GM19452 (cell line): ENCODE data around the gene CYP27B1.

Experiments
- ATAC-seq: cut with Tn5 transposase; IDR thresholded peaks from one replicate; pipeline ENCODE4 v1.9.1; 2021; ENCODE audit not compliant: unreplicated experiment

CYP27B1 gene

DNA sequence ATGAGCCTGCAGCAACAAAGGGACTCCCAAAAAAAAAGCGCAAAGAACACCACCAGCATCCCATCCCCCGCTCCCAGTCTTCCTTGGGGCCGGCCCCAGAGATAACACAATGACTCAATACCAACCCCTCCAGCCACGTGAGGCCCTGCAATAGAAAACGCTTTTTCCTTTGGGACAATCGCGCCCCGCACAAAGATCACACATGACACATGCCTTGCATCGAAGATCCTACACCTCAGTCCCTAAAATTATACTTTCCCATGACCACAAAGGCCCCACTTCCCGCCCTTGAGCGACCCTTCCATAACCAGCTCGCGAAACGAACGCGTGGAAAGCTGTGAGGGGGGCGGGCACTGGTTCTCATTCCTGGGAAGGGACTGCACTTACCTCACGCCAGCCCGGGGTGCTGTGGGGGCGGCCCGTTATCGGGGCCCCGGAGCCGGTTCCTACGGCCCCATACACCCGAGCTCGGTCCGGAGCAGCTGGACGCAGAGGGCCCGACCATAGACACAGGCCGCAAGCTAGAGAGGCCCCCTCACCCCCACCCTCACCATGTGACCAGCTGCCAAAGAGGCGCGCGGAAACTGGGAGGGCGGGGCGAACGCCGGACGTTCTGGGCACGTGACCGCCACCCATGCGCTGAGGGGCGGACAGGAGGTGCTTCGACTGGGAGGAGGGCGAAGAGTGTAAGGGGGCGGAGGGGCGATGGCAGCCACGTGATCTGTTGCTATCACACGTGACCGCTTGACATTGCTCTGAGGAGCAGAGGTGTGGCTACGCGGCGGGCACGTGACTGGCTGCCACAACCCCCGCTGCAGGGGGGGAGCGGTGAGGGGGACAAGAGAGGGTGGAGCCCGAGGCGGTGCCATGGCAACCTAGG is 14.8 kb downstream of the CYP27B1 start, which contains the start of gene CDK4:
Gene CDK4 (minus strand): TSS at position 523 of the 880 bp plus-strand sequence. CDS start 593 bp downstream, outside the sequence.
- ATAC-seq = peak; percentile 71

DNA sequence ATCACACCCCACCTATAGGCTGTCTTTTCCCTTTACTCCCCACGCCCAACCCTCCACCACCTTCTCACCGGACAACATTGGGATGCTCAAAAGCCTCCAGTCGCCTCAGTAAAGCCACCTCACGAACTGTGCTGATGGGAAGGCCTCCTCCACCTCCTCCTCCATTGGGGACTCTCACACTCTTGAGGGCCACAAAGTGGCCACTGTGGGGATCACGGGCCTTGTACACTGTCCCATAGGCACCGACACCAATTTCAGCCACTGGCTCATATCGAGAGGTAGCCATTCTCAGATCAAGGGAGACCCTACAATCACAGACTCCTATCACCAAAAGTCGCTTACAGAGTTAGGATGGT is 15.5 kb downstream of the CYP27B1 start:
- ATAC-seq = no peak

- no peak for ATAC-seq
These were observed 16.1 kb downstream of the CYP27B1 start for GRCh38 chr12:57750561-57751431.

GRCh38 chr12:57749061-57749460 is 17.8 kb downstream of the CYP27B1 start:
- ATAC-seq = no peak

GRCh38 chr12:57746025-57746424 is 20.9 kb downstream of the CYP27B1 start:
- no peak for ATAC-seq

DNA sequence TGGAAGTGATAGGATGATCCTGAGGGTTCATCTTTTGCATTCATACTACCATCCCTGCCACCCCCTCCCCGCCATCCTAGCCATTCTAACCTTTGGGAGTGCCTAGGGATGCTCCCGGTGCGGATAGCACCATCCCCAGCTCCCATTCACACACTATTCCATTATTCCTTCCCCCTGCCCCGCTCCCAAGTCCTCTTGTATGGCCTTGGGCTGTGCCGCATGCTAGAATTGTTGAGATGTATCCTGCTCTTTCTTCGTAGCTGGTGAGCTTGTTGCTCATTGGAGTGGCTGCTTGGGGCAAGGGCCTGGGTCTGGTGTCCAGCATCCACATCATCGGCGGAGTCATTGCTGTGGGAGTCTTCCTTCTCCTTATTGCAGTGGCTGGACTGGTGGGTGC is 21.4 kb downstream of the CYP27B1 start:
- ATAC-seq = no peak

DNA sequence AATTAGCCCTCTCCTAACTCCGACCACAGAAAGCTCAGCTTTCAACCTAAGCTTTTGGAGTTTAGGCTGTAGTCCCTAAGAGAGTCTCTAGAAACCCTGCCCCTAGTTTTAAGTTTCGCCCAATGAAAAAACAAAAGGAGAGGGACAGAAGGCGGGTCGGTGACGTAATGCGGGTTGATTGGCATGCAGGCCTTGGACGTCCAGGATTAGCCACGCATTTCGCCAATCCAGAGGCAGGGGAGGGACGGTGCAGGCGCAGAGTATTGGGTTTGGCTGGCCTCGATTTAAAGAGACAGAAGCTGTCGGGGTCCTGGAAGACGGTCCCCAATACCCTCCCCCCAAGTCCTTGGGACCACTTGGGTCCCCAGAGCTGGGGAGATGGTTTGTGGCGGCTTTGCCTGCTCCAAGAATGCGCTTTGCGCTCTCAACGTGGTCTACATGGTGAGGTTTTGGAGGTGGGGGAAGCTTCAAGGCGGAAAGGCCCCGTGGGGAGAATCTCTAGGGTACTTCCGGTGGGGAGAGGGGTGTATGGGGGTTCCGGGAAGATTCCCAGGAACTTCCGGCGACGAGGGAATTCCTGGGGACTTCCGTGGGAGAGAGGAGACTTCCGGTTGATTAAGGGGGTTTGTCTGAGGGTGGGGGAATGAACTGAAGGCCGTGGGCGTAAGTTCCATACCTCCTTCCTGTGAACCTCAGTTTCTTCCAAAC is 21.9 kb downstream of the CYP27B1 start, which contains the start of gene TSPAN31:
Gene TSPAN31 (plus strand): TSS at position 263 of the 708 bp plus-strand sequence. CDS start 116 bp downstream, at position 379.
- ATAC-seq = peak; percentile 79

GRCh38 chr12:57744194-57744776 is 22.6 kb downstream of the CYP27B1 start:
- ATAC-seq = peak; percentile 43

- ATAC-seq = no peak
These were observed 23.1 kb downstream of the CYP27B1 start for GRCh38 chr12:57743769-57744168.

GRCh38 chr12:57741844-57742738 is 24.8 kb downstream of the CYP27B1 start:
- ATAC-seq = peak; percentile 46

- no peak for ATAC-seq
These were observed 25.5 kb downstream of the CYP27B1 start for GRCh38 chr12:57741413-57741789.

DNA sequence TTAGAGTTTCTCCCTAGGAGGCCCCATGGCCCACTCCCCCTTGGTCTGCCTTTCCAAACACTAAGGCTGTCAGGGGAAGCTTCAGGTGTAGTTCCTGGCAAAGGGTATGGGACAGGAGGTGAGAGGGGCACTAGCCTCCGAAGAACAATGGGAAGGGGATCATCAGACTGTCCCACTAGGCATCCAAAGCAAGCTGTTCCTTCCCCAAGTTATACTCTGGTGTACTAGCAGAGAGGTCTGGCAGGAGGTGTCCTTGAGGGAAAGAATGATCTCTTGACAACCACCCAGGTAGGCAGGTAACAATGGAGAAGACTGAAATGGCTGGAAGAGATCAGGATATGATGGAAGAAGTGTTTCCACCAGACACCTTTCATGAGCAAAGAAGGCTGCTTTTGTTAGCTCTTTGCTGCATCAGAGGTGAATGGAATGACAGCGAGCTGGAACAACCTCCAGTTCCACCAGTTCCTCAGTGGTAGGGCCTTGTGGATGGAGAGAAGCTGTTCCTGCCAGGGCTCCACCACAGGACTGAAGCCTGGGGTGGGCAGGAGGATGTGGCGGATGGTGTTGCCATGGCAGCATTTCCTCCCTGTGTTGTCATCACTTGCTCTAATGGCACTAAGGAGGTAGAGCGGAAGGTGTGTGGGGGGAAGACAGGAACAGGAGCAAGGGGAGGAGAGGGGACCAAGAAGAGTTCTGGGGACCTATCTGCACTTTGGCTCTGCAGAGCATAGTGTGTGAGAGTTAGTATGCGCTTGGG is 26.0 kb downstream of the CYP27B1 start:
- ATAC-seq = peak; percentile 39

DNA sequence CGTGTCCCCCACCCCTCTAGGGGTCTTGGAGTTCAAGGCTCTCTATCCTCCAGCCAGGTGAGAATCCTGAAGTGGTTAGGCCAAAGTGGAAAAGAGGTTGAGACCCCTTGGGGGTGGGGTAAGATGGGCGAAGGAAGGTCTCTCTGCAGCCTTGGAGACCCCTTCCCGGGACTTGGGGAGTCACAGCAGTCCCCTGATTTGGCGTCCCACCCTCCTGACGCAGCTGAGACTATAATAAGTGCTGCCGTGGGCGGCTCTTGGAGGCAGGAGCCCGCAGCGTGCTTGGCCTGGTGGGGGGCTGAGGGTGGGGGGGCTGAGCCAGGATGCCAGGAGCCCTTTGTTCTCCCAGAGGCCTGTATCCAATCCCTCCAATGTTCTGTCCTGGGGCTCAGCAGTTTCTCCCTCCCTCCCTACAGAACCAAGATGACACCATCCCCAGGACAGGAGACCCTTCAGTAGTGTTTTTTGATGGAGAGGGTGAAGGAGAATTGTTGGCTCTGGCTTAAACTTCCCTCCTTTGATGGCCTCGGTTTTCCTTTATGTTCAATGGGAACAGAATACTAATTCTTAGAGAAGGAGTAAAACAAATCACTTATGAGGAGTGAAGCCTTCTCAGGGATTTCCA is 26.9 kb downstream of the CYP27B1 start:
- ATAC-seq = no peak

- ATAC-seq = no peak
These were observed 27.5 kb downstream of the CYP27B1 start for GRCh38 chr12:57739387-57739786.

DNA sequence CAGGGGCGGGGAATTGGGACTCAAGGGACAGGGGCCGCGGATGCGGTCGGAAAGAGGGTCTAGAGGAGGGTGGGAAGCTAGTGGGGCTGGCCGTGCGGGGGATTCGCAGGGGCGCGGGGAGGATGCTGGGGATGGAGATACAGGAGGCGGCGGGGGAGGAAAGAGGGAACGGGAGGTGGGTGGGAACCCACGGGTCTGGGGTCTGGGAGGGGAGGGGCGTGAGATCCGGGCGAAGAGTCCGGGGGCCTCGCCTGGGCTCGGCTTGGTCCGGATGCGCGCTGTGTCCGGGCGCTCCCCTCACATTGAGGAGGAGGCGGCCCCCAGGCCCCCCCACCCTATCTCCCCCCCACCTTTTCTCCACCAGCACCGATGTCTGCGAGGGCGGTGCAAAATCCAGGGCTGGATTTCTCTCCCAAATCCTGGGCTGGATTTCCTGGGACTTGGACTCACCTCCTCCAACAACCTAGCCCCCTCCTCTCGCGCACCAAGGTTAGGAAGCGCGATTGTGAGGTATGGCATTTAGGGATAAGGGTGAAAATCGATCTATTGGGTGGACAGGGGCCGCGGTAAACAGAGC is 28.1 kb downstream of the CYP27B1 start, which contains the start of gene AGAP2:
Gene AGAP2 (minus strand): TSS at position 82 of the 577 bp plus-strand sequence. CDS start 496 bp downstream, outside the sequence.
- ATAC-seq = no peak

- ATAC-seq = no peak
These were observed 29.1 kb downstream of the CYP27B1 start for GRCh38 chr12:57737467-57738460.
